GM23248 (cell line): ENCODE data around the gene CDC42EP4.

Experiments
- EZH2 ChIP-seq: fragments of 200-600 bp; sonication (generic); IDR thresholded peaks from 2 replicates; pipeline ENCODE4 v1.6.1; 2018; ENCODE audit warnings: antibody characterized with exemption, mild to moderate bottlenecking; ENCODE audit not compliant: insufficient read depth, poor library complexity, severe bottlenecking
- EZH2phosphoT487 ChIP-seq: fragments of 200-600 bp; sonication (generic); IDR thresholded peaks from 2 replicates; pipeline ENCODE4 v1.6.1; 2018; ENCODE audit warnings: antibody characterized with exemption, moderate library complexity, mild to moderate bottlenecking, low read depth; ENCODE audit not compliant: insufficient read depth

DNA sequence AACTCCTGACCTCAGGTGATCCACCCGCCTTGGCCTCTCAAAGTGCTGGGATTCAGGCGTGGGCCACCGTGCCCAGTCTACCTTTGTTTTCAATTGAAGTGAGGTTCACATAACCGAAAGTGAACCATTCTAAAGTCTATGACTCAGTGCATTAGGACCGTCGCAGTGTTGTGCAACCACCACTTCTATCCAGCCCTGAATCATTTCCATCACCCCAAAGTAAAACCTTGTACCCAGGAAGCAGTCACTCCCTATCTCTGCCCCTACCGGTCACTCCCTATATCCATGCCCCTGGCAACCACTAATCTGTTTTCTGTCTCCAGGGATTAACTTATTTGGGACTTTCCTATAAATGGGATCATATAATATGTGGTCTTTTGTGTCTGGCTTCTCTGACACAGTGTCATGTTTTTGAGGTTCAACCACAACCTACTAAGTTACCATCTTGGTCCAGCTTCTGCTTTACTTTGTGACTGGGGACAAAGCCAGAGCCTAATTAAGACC, 28.3 kb upstream of the CDC42EP4 start:
- TF ChIP-seq EZH2, result no peak
- 0 out of 2 replicates have a peak, but pooled peaks have one; percentile 50 for TF ChIP-seq EZH2phosphoT487
